Thymus (tissue), 11 donors: ENCODE data around the gene APH1B. TPM values are rescaled to one million over a fixed set of nuclear protein-coding genes. Genes with fewer than 3 reads are reported as not detected.

Source experiments
- DNase-seq, 9 donors: peaks; one replicate each; pipeline ENCODE4 v3.0.0-alpha.2; 2013; ENCODE audit warnings: low spot score in 9 of 9, low read depth in 6 of 9, missing footprints in 1 of 9
- H3K27ac ChIP-seq, 2 donors: one replicate each; pipeline ENCODE4 v1.5.1; 2013; ENCODE audit warnings: control low read depth in 1 of 2, low read depth in 1 of 2, low read length in 1 of 2, mild to moderate bottlenecking in 1 of 2, moderate library complexity in 1 of 2
- H3K27me3 ChIP-seq, 2 donors: one replicate each; pipeline ENCODE4 v1.5.1; 2013; ENCODE audit warnings: low read length in 1 of 2; ENCODE audit not compliant: control insufficient read depth in 2 of 2, insufficient read depth in 1 of 2
- H3K36me3 ChIP-seq, 2 donors: one replicate each; pipeline ENCODE4 v1.5.1; 2013; ENCODE audit warnings: low read length in 1 of 2, mild to moderate bottlenecking in 1 of 2, moderate library complexity in 1 of 2; ENCODE audit not compliant: control insufficient read depth in 2 of 2, insufficient read depth in 2 of 2
- H3K4me1 ChIP-seq, 2 donors: one replicate each; pipeline ENCODE4 v1.5.1; 2013; ENCODE audit warnings: low read length in 2 of 2; ENCODE audit not compliant: control insufficient read depth in 2 of 2, insufficient read depth in 2 of 2
- H3K4me3 ChIP-seq, 2 donors: one replicate each; pipeline ENCODE4 v1.5.1; 2013; ENCODE audit warnings: low read length in 2 of 2, control low read depth in 1 of 2, mild to moderate bottlenecking in 1 of 2
- H3K9me3 ChIP-seq, 2 donors: one replicate each; pipeline ENCODE4 v1.5.1; 2013; ENCODE audit warnings: low read length in 1 of 2, mild to moderate bottlenecking in 1 of 2; ENCODE audit not compliant: control insufficient read depth in 2 of 2, insufficient read depth in 1 of 2
- WGBS: extraction: QIAGEN DNeasy Blood & Tissue Kit; methylation state at CpG from one replicate; pipeline ENCODE4 v1.1.7; 2013; 5-methylcytosine and 5-hydroxymethylcytosine counted together
- polyA plus RNA-seq: library from polyadenylated mRNA; stranded (reverse); fragments of 200-250 nt; gene quantifications from one replicate; pipeline ENCODE4 v1.2.3, GENCODE V29; 2013
- total RNA-seq: library from RNA; stranded (reverse); fragments of 120-200 nt; gene quantifications from one replicate; pipeline ENCODE4 v1.2.4, GENCODE V29; 2013
- donor health status: healthy.

The APH1B gene
- total and polyA plus RNA-seq, 2 donors: 9.5 to 11.0 TPM

GRCh38 chr15:63296195-63296594, 18.8 kb downstream of the APH1B start:
- H3K4me1 ChIP-seq: peaks cover 19 to 21% of the 10 kb centered on the region in 2 donors
- no peak overlapping the region for H3K4me3 ChIP-seq
- H3K36me3 ChIP-seq: peaks cover 8 to 9% of the 10 kb centered on the region in 2 donors
- DNase-seq: peak in 5 of 9 donors; percentile 40 to 68 (median 53)
- H3K27ac ChIP-seq: peak overlapping the region; percentile 20 to 43
- H3K27me3 ChIP-seq: no peaks in the 10 kb centered on the region
- 72% methylated on average over 6 of the region's 6 CpGs for WGBS
- no peaks in the 10 kb centered on the region for H3K9me3 ChIP-seq

- H3K27ac ChIP-seq: no peak overlapping the region
- peaks cover 12 to 14% of the 10 kb centered on the region in 2 donors for H3K4me1 ChIP-seq
- no peak overlapping the region for H3K4me3 ChIP-seq
- no peaks in the 10 kb centered on the region for H3K27me3 ChIP-seq
- no peaks in the 10 kb centered on the region for H3K9me3 ChIP-seq
- 98% methylated on average over 7 of the region's 7 CpGs for WGBS
- peaks cover 14 to 24% of the 10 kb centered on the region in 2 donors for H3K36me3 ChIP-seq
- no peak for DNase-seq
Observed at GRCh38 chr15:63299943-63300575, 22.7 kb downstream of the APH1B start.

GRCh38 chr15:63301088-63301487, 23.7 kb downstream of the APH1B start:
- WGBS: 100% methylated on average over 1 of the region's 1 CpG
- no peaks in the 10 kb centered on the region for H3K27me3 ChIP-seq
- H3K4me3 ChIP-seq: no peak overlapping the region
- peaks cover 24 to 28% of the 10 kb centered on the region in 2 donors for H3K36me3 ChIP-seq
- H3K9me3 ChIP-seq: no peaks in the 10 kb centered on the region
- no peak for DNase-seq
- no peak overlapping the region for H3K27ac ChIP-seq
- peaks cover 3 to 4% of the 10 kb centered on the region in 2 donors for H3K4me1 ChIP-seq

DNA sequence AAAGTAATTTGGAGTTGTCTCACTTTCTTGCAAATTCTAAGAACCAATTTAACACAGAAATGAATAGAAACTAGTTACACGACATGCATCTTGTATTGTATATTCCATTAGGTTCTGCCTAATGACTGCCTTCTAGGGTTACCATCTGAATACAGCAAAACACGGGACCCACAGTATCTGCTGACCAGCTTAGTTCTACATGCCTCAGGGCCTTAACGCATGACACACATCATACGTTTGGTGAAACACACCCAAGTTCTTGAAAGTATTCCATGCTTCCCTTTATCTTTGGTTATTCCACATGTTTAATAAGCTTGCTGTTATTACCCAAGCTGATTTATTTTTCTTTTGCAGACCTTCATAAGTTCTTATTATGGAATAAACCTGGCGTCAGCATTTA, 27.9 kb downstream of the APH1B start:
- no peak overlapping the region for H3K27ac ChIP-seq
- no peak for DNase-seq
- H3K4me1 ChIP-seq: no peaks in the 10 kb centered on the region
- no peaks in the 10 kb centered on the region for H3K9me3 ChIP-seq
- 98% methylated on average over 5 of the region's 5 CpGs for WGBS
- H3K36me3 ChIP-seq: peaks cover 24 to 26% of the 10 kb centered on the region in 2 donors
- H3K27me3 ChIP-seq: no peaks in the 10 kb centered on the region
- no peak overlapping the region for H3K4me3 ChIP-seq

DNA sequence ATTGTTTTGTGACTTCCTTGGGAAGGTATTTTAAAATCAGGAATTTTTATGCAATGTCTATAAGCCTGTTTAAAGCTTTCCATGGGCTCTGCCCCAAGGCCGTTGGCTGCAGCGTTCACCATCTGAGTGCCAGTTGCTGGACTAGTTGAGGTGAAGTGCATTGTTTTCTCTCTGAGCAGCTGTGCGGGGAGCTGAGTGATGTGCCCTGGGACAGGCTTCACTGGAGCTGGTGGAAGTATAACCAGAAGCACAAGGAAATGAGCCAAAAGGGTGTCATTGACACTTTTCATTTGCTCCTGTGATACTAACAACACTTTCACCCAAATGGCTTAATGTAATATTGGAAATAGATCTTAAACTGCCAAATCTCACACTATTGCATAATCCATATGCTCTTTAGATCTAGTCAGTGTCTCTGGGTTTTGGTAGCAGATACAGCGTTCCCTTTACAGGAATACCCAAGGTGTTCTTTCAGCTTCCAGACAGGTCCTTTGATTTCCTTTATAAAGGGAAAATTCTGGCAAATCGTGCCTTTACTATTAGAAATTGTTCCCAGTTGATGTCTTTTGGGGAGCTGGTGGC, 29.2 kb downstream of the APH1B start:
- no peak for DNase-seq
- WGBS: 95% methylated on average over 5 of the region's 5 CpGs
- peaks cover 24 to 26% of the 10 kb centered on the region in 2 donors for H3K36me3 ChIP-seq
- H3K4me1 ChIP-seq: no peaks in the 10 kb centered on the region
- no peaks in the 10 kb centered on the region for H3K27me3 ChIP-seq
- H3K4me3 ChIP-seq: no peak overlapping the region
- H3K9me3 ChIP-seq: no peaks in the 10 kb centered on the region
- H3K27ac ChIP-seq: no peak overlapping the region

DNA sequence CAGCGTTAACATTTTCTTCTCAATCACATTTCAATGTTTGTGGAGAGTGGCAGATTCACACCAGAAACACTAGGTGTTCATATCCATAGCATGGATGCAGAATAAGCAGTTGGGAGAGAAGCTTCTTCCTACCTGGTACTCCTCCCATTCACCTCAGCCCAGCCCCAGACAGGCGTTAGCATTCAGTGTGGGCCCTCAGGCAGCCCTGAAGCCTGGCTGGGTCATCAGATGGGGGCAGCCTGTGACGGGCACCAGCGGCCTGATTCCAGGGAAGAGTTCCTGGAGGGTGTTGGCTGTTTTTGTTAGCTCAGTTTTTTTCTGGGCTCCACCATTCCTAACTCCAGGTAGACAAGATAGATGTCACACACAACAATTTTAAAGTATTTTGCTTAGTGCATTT, 31.1 kb downstream of the APH1B start:
- Histone ChIP-seq H3K36me3 (peaks cover 15 to 19% of the 10 kb centered on the region in 2 donors), H3K9me3 (no peaks in the 10 kb centered on the region), H3K27me3 (no peaks in the 10 kb centered on the region), H3K4me1 (no peaks in the 10 kb centered on the region), H3K4me3 (no peak overlapping the region), H3K27ac (no peak overlapping the region)
- 98% methylated on average over 4 of the region's 4 CpGs for WGBS
- DNase-seq: no peak

GRCh38 chr15:63308947-63309346, 31.5 kb downstream of the APH1B start:
- Histone ChIP-seq H3K4me1 (no peaks in the 10 kb centered on the region), H3K27ac (no peak overlapping the region), H3K36me3 (peaks cover 10 to 19% of the 10 kb centered on the region in 2 donors), H3K4me3 (no peak overlapping the region), H3K27me3 (no peaks in the 10 kb centered on the region), H3K9me3 (no peaks in the 10 kb centered on the region)
- DNase-seq: no peak
- whole genome bisulfite sequencing: 93% methylated on average over 2 of the region's 2 CpGs

GRCh38 chr15:63310646-63311045, 33.2 kb downstream of the APH1B start:
- H3K27me3 ChIP-seq: no peaks in the 10 kb centered on the region
- H3K36me3 ChIP-seq: peaks cover 8 to 14% of the 10 kb centered on the region in 2 donors
- no peaks in the 10 kb centered on the region for H3K4me1 ChIP-seq
- no peak overlapping the region for H3K4me3 ChIP-seq
- WGBS: 98% methylated on average over 3 of the region's 3 CpGs
- no peaks in the 10 kb centered on the region for H3K9me3 ChIP-seq
- no peak overlapping the region for H3K27ac ChIP-seq
- no peak for DNase-seq

GRCh38 chr15:63312286-63312685, 34.9 kb downstream of the APH1B start:
- H3K4me3 ChIP-seq: no peak overlapping the region
- H3K27me3 ChIP-seq: no peaks in the 10 kb centered on the region
- WGBS: 98% methylated on average over 1 of the region's 1 CpG
- DNase-seq: no peak
- H3K9me3 ChIP-seq: no peaks in the 10 kb centered on the region
- H3K36me3 ChIP-seq: no peaks in the 10 kb centered on the region
- no peak overlapping the region for H3K27ac ChIP-seq
- no peaks in the 10 kb centered on the region for H3K4me1 ChIP-seq
